SU-DHL-6 (cell line): ENCODE measurements around the gene ZNF543.

ENCODE experiments used
- H2AFZ ChIP-seq: fragments of 200-600 bp; sonication (generic); 2 replicates; pipeline ENCODE4 v1.6.1; 2014; ENCODE audit warnings: low read depth, mild to moderate bottlenecking, moderate library complexity, mixed read lengths, antibody characterized with exemption, low read length; ENCODE audit not compliant: severe bottlenecking
- H3F3A ChIP-seq: fragments of 200-600 bp; shearing (Covaris generic); 2 replicates; pipeline ENCODE4 v1.6.0; 2016; ENCODE audit warnings: antibody characterized with exemption, mild to moderate bottlenecking; ENCODE audit not compliant: insufficient read depth
- H3K27ac ChIP-seq: fragments of 200-600 bp; sonication (generic); 2 replicates; pipeline ENCODE4 v1.5.1; 2016; ENCODE audit warnings: low read depth, mild to moderate bottlenecking, low read length, moderate library complexity, mixed read lengths
- H3K27me3 ChIP-seq: fragments of 200-600 bp; sonication (generic), shearing (Covaris generic); 2 replicates; pipeline ENCODE4 v1.6.0; 2014; ENCODE audit warnings: mild to moderate bottlenecking, low read length
- H3K36me3 ChIP-seq: fragments of 200-600 bp; sonication (generic); 2 replicates; pipeline ENCODE4 v1.6.1; 2014; ENCODE audit warnings: mild to moderate bottlenecking, low read length, mixed read lengths
- H3K4me2 ChIP-seq: fragments of 300-600, 200-600 bp; shearing (Covaris generic), sonication (generic); 2 replicates; pipeline ENCODE4 v1.6.0; 2014; ENCODE audit warnings: low read length, low read depth, mild to moderate bottlenecking; ENCODE audit not compliant: poor library complexity, severe bottlenecking
- H3K4me3 ChIP-seq: fragments of 200-600 bp; sonication (generic); 2 replicates; pipeline ENCODE4 v1.5.1; 2014; ENCODE audit warnings: antibody characterized with exemption, low read length, mild to moderate bottlenecking, mixed read lengths; ENCODE audit not compliant: insufficient read depth, poor library complexity, severe bottlenecking
- H3K79me2 ChIP-seq: fragments of 200-600 bp; sonication (generic); 2 replicates; pipeline ENCODE4 v1.6.1; 2014; ENCODE audit warnings: mild to moderate bottlenecking, low read length, moderate library complexity; ENCODE audit not compliant: insufficient read depth
- H3K9ac ChIP-seq: fragments of 200-600 bp; sonication (generic); 2 replicates; pipeline ENCODE4 v1.7.0; 2014; ENCODE audit warnings: mild to moderate bottlenecking, low read length
- H3K9me2 ChIP-seq: fragments of 200-600 bp; sonication (generic); replicated peaks from 2 replicates; pipeline ENCODE4 v1.6.1; 2014; ENCODE audit warnings: low read length; ENCODE audit not compliant: insufficient read depth
- H3K9me3 ChIP-seq: fragments of 200-600 bp; sonication (generic); 2 replicates; pipeline ENCODE4 v1.6.1; 2014; ENCODE audit warnings: low read length, mixed read lengths; ENCODE audit not compliant: insufficient read depth
- H4K20me1 ChIP-seq: fragments of 200-600 bp; sonication (generic); 2 replicates; pipeline ENCODE4 v1.6.1; 2014; ENCODE audit warnings: low read depth, mild to moderate bottlenecking, antibody characterized with exemption, low read length, moderate library complexity, mixed read lengths
- CTCF ChIP-seq: fragments of 200-600 bp; sonication (generic); IDR thresholded peaks from one replicate; pipeline ENCODE4 v1.5.1; 2017; ENCODE audit warnings: antibody characterized with exemption, mild to moderate bottlenecking, low read length, moderate library complexity; ENCODE audit not compliant: insufficient read depth, poor library complexity, severe bottlenecking
- EZH2phosphoT487 ChIP-seq: fragments of 200-600 bp; sonication (generic), shearing (Covaris generic); conservative IDR thresholded peaks from 2 replicates; pipeline ENCODE4 v1.6.1; 2018; ENCODE audit warnings: mild to moderate bottlenecking, antibody characterized with exemption, low read length, moderate library complexity, mixed read lengths

Gene ZNF543

GRCh38 chr19:57305056-57305455 is 15.2 kb upstream of the ZNF543 start:
- no peak overlapping the region for H2AFZ ChIP-seq
- H3K4me2 ChIP-seq, result no peak overlapping the region
- peaks cover 8% of the 10 kb centered on the region; the same call in 1 of the 2 replicates for H3K36me3 ChIP-seq
- H3K79me2 ChIP-seq, result peaks cover 23% of the 10 kb centered on the region; the same call in 1 of the 2 replicates
- H3K27me3 ChIP-seq, result no peaks in the 10 kb centered on the region
- no peak overlapping the region for H3K9ac ChIP-seq
- H4K20me1 ChIP-seq, result peaks cover 9% of the 10 kb centered on the region; the same call in 1 of the 2 replicates
- no peak overlapping the region for H3K4me3 ChIP-seq
- no peaks in the 10 kb centered on the region for H3K9me2 ChIP-seq
- TF ChIP-seq CTCF, result no peak
- TF ChIP-seq EZH2phosphoT487, result no peak
- no peaks in the 10 kb centered on the region for H3K9me3 ChIP-seq
- H3F3A ChIP-seq, result peaks cover 11% of the 10 kb centered on the region; the same call in 1 of the 2 replicates
- no peak overlapping the region for H3K27ac ChIP-seq

GRCh38 chr19:57308514-57308913 is 11.8 kb upstream of the ZNF543 start:
- peaks cover 4% of the 10 kb centered on the region; the same call in 1 of the 2 replicates for H3K36me3 ChIP-seq
- peaks cover 9% of the 10 kb centered on the region; the same call in 1 of the 2 replicates for H4K20me1 ChIP-seq
- H3K9me3 ChIP-seq, result no peaks in the 10 kb centered on the region
- H3K4me3 ChIP-seq, result no peak overlapping the region
- TF ChIP-seq CTCF (no peak), EZH2phosphoT487 (no peak)
- peaks cover 11% of the 10 kb centered on the region; the same call in 1 of the 2 replicates for H3F3A ChIP-seq
- no peak overlapping the region for H3K9ac ChIP-seq
- H3K9me2 ChIP-seq, result no peaks in the 10 kb centered on the region
- H3K27me3 ChIP-seq, result no peaks in the 10 kb centered on the region
- no peak overlapping the region for H2AFZ ChIP-seq
- no peaks in the 10 kb centered on the region; the same call in 1 of the 2 replicates for H3K79me2 ChIP-seq
- H3K27ac ChIP-seq, result no peak overlapping the region
- H3K4me2 ChIP-seq, result no peak overlapping the region

- TF ChIP-seq EZH2phosphoT487, result no peak
- TF ChIP-seq CTCF, result no peak
Observed at GRCh38 chr19:57310792-57311191, 9.5 kb upstream of the ZNF543 start.

More at GRCh38 chr19:57310792-57311191, 9.5 kb upstream of the ZNF543 start:
- no peak overlapping the region for H3K9ac ChIP-seq
- H3K4me2 ChIP-seq, result no peak overlapping the region
- 0 out of 2 replicates have a peak, but pooled peaks cover 6% of the 10 kb centered on the region for H4K20me1 ChIP-seq
- H3K36me3 ChIP-seq, result no peaks in the 10 kb centered on the region
- H3K27ac ChIP-seq, result no peak overlapping the region
- H3F3A ChIP-seq, result peaks cover 11% of the 10 kb centered on the region; the same call in 1 of the 2 replicates
- no peak overlapping the region for H2AFZ ChIP-seq
- H3K4me3 ChIP-seq, result no peak overlapping the region
- H3K79me2 ChIP-seq, result no peaks in the 10 kb centered on the region
- H3K27me3 ChIP-seq, result no peaks in the 10 kb centered on the region
- H3K9me2 ChIP-seq, result no peaks in the 10 kb centered on the region
- H3K9me3 ChIP-seq, result no peaks in the 10 kb centered on the region
